Measurements from ENCODE around the gene IL17RB.
A peak's percentile ranks its signal among the peaks of the same experiment; 100 is the strongest.

The IL17RB gene

GRCh38 chr3:53860196-53860595 lies 13.8 kb downstream of the IL17RB start:
- TF ChIP-seq, protein P1, sequence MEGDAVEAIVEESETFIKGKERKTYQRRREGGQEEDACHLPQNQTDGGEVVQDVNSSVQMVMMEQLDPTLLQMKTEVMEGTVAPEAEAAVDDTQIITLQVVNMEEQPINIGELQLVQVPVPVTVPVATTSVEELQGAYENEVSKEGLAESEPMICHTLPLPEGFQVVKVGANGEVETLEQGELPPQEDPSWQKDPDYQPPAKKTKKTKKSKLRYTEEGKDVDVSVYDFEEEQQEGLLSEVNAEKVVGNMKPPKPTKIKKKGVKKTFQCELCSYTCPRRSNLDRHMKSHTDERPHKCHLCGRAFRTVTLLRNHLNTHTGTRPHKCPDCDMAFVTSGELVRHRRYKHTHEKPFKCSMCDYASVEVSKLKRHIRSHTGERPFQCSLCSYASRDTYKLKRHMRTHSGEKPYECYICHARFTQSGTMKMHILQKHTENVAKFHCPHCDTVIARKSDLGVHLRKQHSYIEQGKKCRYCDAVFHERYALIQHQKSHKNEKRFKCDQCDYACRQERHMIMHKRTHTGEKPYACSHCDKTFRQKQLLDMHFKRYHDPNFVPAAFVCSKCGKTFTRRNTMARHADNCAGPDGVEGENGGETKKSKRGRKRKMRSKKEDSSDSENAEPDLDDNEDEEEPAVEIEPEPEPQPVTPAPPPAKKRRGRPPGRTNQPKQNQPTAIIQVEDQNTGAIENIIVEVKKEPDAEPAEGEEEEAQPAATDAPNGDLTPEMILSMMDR (IDR thresholded peaks at IDR 0.05; ENCODE audit: low read depth, low read length), result no peak
- no peaks in the 10 kb centered on the region for H3K4me1 ChIP-seq
- H3K4me3 ChIP-seq (ENCODE audit: low read depth, low read length), result no peak overlapping the region
- no peaks in the 10 kb centered on the region for H3K36me3 ChIP-seq
- no peak for DNase-seq
- no peaks in the 10 kb centered on the region for H3K9me3 ChIP-seq
- H3K27me3 ChIP-seq, result no peaks in the 10 kb centered on the region

DNA sequence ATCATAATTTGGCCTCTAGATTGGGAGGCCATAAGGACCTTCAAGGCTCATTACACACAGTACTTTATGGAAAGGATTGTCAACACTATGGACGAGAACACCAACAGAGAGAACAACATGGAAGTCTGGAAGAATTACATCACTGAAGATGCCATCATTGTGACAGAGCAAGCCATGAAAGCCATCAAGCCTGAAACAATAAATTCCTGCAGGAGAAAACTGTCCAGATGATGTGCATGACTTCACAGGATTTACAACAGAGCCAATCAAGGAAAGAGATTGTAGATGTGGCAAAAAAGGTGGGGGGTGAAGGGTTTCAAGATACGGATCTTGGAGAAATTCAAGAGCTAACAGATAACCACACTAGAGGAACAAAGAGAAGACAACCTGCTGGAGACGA lies 15.9 kb downstream of the IL17RB start:
- Histone ChIP-seq H3K27me3 (no peaks in the 10 kb centered on the region), H3K36me3 (no peaks in the 10 kb centered on the region), H3K9me3 (no peaks in the 10 kb centered on the region), H3K4me1 (no peaks in the 10 kb centered on the region), H3K4me3 (ENCODE audit: low read depth, low read length) (no peak overlapping the region)
- no peak for DNase-seq
- TF ChIP-seq, protein P1 (IDR thresholded peaks at IDR 0.05; ENCODE audit: low read depth, low read length), result no peak

GRCh38 chr3:53863145-53863544 lies 16.8 kb downstream of the IL17RB start:
- H3K36me3 ChIP-seq, result no peaks in the 10 kb centered on the region
- no peak for DNase-seq
- no peaks in the 10 kb centered on the region for H3K4me1 ChIP-seq
- H3K9me3 ChIP-seq, result no peaks in the 10 kb centered on the region
- no peak overlapping the region for H3K4me3 ChIP-seq (ENCODE audit: low read depth, low read length)
- no peaks in the 10 kb centered on the region for H3K27me3 ChIP-seq
- TF ChIP-seq, protein P1 (IDR thresholded peaks at IDR 0.05; ENCODE audit: low read depth, low read length), result no peak

DNA sequence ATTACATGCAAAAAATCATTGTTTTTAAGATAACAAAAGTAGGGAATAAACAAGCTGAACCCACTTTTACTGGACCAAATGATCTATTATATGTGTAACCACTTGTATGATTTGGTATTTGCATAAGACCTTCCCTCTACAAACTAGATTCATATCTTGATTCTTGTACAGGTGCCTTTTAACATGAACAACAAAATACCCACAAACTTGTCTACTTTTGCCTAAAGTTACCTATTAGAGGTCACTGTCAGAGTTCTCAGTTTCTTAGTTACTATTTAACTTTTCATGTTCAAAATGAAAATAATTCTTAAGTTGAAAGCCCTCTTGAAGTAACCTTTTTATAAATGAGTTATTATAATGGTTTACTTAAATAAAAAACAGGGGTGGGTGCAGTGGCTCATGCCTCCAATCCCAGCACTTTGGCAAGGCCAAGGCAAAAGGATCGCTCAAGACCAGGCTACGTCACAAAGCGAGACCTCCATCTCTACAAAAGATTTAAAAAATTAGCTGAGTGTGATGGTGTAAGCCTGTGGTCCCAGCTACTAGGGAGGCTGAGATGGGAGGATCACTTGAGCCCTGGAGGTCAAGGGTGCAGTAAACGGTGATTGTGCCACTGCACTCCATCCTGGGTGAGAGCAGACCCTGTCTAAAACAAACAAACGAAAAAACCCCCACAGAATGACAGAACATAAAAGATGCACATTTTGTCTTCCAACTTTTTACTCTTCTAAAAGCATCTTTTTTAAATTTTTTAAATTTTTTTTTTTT lies 19.5 kb downstream of the IL17RB start:
- H3K27me3 ChIP-seq, result no peaks in the 10 kb centered on the region
- H3K4me1 ChIP-seq, result no peaks in the 10 kb centered on the region
- H3K9me3 ChIP-seq, result no peaks in the 10 kb centered on the region
- DNase-seq, result no peak
- H3K36me3 ChIP-seq, result peaks cover 3% of the 10 kb centered on the region; the same call in 1 of the 2 replicates
- no peak overlapping the region for H3K4me3 ChIP-seq (ENCODE audit: low read depth, low read length)
- TF ChIP-seq, protein P1 (IDR thresholded peaks at IDR 0.05; ENCODE audit: low read depth, low read length), result no peak

- TF ChIP-seq, protein P1 (IDR thresholded peaks at IDR 0.05; ENCODE audit: low read depth, low read length), result no peak
- no peak for DNase-seq
- Histone ChIP-seq H3K36me3 (peaks cover 12% of the 10 kb centered on the region), H3K4me3 (ENCODE audit: low read depth, low read length) (peak overlapping the region; percentile 72), H3K4me1 (0 out of 2 replicates have a peak, but pooled peaks cover 3% of the 10 kb centered on the region), H3K27me3 (no peaks in the 10 kb centered on the region), H3K9me3 (no peaks in the 10 kb centered on the region)
Observed at GRCh38 chr3:53880396-53881345, 34.3 kb downstream of the IL17RB start.

Measured in BE2C (cell line).